ENCODE results near the gene GALNT16.

DNA sequence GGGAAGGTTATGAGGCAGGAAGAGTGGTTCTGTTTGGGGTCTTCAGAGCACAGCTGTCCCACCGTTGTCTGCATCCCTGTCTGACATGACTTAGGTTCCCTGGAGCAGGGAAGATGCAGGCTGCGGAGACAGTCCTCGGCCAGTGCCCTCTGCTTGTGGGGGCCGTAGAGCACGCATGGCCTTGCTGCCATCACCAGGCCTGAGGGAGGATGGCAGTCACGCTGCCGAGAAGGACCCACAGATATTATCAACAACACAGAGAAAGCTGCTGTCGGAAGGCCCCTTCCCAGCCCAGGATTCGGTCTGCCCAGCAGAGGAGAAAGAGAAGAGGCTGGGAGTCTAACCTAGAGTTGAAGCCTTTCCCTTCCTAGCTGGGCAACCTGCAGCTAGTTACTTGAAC is 103.1 kb downstream of the GALNT16 start:
- no peak for TF ChIP-seq POLR2A (IDR thresholded peaks at IDR 0.05; ENCODE audit: extremely low read depth, insufficient read length)
- TF ChIP-seq, protein P1, sequence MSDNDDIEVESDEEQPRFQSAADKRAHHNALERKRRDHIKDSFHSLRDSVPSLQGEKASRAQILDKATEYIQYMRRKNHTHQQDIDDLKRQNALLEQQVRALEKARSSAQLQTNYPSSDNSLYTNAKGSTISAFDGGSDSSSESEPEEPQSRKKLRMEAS (IDR thresholded peaks at IDR 0.05; ENCODE audit: low read depth, low read length) = no peak
- TF ChIP-seq, protein P2, sequence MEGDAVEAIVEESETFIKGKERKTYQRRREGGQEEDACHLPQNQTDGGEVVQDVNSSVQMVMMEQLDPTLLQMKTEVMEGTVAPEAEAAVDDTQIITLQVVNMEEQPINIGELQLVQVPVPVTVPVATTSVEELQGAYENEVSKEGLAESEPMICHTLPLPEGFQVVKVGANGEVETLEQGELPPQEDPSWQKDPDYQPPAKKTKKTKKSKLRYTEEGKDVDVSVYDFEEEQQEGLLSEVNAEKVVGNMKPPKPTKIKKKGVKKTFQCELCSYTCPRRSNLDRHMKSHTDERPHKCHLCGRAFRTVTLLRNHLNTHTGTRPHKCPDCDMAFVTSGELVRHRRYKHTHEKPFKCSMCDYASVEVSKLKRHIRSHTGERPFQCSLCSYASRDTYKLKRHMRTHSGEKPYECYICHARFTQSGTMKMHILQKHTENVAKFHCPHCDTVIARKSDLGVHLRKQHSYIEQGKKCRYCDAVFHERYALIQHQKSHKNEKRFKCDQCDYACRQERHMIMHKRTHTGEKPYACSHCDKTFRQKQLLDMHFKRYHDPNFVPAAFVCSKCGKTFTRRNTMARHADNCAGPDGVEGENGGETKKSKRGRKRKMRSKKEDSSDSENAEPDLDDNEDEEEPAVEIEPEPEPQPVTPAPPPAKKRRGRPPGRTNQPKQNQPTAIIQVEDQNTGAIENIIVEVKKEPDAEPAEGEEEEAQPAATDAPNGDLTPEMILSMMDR (IDR thresholded peaks at IDR 0.05; ENCODE audit: low read depth, low read length) = no peak

Data from NB4 (cell line).